Measurements from ENCODE around the gene TARS1. TPM values are rescaled to one million over a fixed set of nuclear protein-coding genes. Genes with fewer than 3 reads are reported as not detected.
"Not testable (repeated sequence)": the region's sequence is repeated elsewhere in the genome, so short reads cannot be mapped to it uniquely, and the experiment has no call there.

TARS1 gene
- total RNA-seq, 3 donors from 2014 or later (not counting 1 experiment from before 2014, with no cell fraction given), result 59.9 to 74.8 (median 64.6) TPM

DNA sequence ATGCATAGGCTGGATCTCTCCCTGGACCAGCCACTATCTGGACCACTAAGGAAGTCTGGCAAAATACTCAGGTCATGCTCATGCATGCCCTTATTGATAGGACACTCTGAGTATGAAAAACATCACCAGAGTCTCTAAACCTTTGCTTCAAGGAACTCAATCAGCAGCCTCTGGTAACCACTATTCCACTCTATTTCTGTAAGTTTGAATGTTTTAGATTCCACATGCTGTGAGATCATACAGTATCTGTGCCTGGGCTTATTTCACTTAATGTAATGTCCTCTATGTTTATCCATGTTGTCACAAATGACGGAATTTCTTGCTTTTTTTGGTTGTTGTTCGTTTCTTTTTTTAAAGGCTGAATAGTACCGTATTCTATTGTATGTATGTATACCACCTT, 68.3 kb downstream of the TARS1 start:
- intact Hi-C loops (cut with micrococcal nuclease), result no loop called here
- Histone ChIP-seq H3K4me3 (ENCODE audit: low read length) (no peak overlapping the region), H3K36me3 (ENCODE audit: control insufficient read depth, insufficient read depth, low read length) (no peaks in the 10 kb centered on the region), H3K27ac (ENCODE audit: low read length) (no peak overlapping the region), H3K9me3 (ENCODE audit: control insufficient read depth, insufficient read depth, low read length) (no peaks in the 10 kb centered on the region), H3K27me3 (ENCODE audit: control insufficient read depth, insufficient read depth, low read length) (no peaks in the 10 kb centered on the region), H3K4me1 (ENCODE audit: control insufficient read depth, insufficient read depth, low read length) (no peaks in the 10 kb centered on the region)
- Mint-ChIP-seq H3K4me1 (no peaks in the 10 kb centered on the region), H3K9me3 (no peaks in the 10 kb centered on the region), H3K4me3 (no peak overlapping the region), H3K36me3 (no peaks in the 10 kb centered on the region), H3K27ac (no peak overlapping the region), H3K27me3 (ENCODE audit: low read depth in 2 of 2) (peaks cover 4 to 5% of the 10 kb centered on the region in 2 donors)
- DNase-seq (no peak), ATAC-seq (no peak)
- TF ChIP-seq, protein P1, sequence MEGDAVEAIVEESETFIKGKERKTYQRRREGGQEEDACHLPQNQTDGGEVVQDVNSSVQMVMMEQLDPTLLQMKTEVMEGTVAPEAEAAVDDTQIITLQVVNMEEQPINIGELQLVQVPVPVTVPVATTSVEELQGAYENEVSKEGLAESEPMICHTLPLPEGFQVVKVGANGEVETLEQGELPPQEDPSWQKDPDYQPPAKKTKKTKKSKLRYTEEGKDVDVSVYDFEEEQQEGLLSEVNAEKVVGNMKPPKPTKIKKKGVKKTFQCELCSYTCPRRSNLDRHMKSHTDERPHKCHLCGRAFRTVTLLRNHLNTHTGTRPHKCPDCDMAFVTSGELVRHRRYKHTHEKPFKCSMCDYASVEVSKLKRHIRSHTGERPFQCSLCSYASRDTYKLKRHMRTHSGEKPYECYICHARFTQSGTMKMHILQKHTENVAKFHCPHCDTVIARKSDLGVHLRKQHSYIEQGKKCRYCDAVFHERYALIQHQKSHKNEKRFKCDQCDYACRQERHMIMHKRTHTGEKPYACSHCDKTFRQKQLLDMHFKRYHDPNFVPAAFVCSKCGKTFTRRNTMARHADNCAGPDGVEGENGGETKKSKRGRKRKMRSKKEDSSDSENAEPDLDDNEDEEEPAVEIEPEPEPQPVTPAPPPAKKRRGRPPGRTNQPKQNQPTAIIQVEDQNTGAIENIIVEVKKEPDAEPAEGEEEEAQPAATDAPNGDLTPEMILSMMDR (IDR thresholded peaks at IDR 0.05), result no peak
- 100% methylated on average over 1 of the region's 3 CpGs for WGBS (ENCODE audit: insufficient coverage)

DNA sequence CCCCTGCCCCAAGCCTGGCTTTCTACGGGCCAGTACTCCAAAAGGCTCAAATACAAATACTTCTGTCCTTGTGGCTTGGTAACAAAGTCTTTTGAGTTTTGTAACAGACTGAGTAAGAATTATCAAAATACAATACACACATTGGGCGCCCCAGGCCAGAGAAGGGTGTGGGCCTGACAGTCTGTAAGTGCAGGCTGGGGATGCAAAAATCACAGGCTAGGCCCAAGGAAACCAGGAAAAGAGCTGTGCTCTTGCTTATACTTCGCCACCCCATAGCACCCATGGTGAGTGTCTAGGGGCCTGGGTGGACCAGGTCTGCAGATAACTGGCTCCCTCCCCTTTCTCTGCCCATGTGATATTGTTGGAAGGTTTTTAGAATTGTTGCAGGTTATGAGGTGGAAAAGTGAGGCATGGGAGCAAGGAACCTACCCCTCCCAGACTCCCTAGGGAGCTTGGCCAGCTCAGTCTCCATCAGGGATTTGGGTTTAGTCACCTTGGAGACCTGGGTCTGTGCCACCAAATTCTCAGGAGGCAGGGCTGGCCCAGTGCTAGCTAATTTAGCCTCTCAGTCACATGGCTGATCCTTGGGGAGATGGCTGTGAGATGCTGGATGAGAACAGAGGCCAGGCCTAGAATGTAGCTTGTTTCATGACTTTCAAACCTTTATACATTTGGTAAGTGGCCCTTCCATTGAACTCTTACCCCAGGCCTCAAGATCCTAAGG, 72.9 kb downstream of the TARS1 start:
- intact Hi-C loops (cut with micrococcal nuclease), result no loop called here
- H3K4me3 ChIP-seq (ENCODE audit: low read length), result no peak overlapping the region
- no peaks in the 10 kb centered on the region for H3K9me3 ChIP-seq (ENCODE audit: control insufficient read depth, insufficient read depth, low read length)
- Mint-ChIP-seq H3K9me3 (peaks cover 3% of the 10 kb centered on the region in 2 donors), H3K36me3 (no peaks in the 10 kb centered on the region), H3K27ac (no peak overlapping the region), H3K27me3 (ENCODE audit: low read depth in 2 of 2) (peaks cover 3 to 5% of the 10 kb centered on the region in 2 donors), H3K4me1 (no peaks in the 10 kb centered on the region), H3K4me3 (no peak overlapping the region)
- H3K27me3 ChIP-seq (ENCODE audit: control insufficient read depth, insufficient read depth, low read length), result no peaks in the 10 kb centered on the region
- ATAC-seq (no peak), DNase-seq (no peak)
- WGBS (ENCODE audit: insufficient coverage), result 100% methylated on average over 2 of the region's 3 CpGs
- H3K36me3 ChIP-seq (ENCODE audit: control insufficient read depth, insufficient read depth, low read length), result no peaks in the 10 kb centered on the region
- no peaks in the 10 kb centered on the region for H3K4me1 ChIP-seq (ENCODE audit: control insufficient read depth, insufficient read depth, low read length)
- TF ChIP-seq, protein P1 (IDR thresholded peaks at IDR 0.05), result no peak
- H3K27ac ChIP-seq (ENCODE audit: low read length), result no peak overlapping the region

DNA sequence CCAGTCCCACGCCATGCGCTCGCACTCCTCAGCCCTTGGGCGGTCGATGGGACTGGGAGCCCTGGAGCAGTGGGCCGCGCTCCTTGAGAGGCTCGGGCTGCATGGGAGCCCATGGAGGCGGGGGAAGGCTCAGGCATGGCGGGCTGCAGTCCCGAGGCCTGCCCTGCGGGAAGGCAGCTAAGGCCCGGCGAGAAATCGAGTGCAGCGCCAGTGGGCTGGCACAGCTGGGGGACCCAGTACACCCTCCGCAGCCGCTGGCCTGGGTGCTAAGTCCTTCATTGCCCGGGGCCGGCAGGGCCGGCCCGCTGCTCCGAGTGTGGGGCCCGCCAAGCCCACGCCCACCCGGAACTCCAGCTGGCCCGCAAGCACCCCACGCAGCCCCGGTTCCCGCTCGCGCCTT, 74.6 kb downstream of the TARS1 start:
- H3K27me3 Mint-ChIP-seq (ENCODE audit: low read depth in 2 of 2); H3K4me1 ChIP-seq (ENCODE audit: control insufficient read depth, insufficient read depth, low read length); H3K9me3 Mint-ChIP-seq; H3K4me1 Mint-ChIP-seq; H3K27ac Mint-ChIP-seq; H3K27me3 ChIP-seq (ENCODE audit: control insufficient read depth, insufficient read depth, low read length); H3K9me3 ChIP-seq (ENCODE audit: control insufficient read depth, insufficient read depth, low read length); intact Hi-C loops (cut with micrococcal nuclease); H3K36me3 Mint-ChIP-seq; H3K4me3 Mint-ChIP-seq; DNase-seq; H3K27ac ChIP-seq (ENCODE audit: low read length); H3K4me3 ChIP-seq (ENCODE audit: low read length); H3K36me3 ChIP-seq (ENCODE audit: control insufficient read depth, insufficient read depth, low read length); ATAC-seq: not testable (repeated sequence)
- 93% methylated on average over 30 of the region's 32 CpGs for WGBS (ENCODE audit: insufficient coverage)

DNA sequence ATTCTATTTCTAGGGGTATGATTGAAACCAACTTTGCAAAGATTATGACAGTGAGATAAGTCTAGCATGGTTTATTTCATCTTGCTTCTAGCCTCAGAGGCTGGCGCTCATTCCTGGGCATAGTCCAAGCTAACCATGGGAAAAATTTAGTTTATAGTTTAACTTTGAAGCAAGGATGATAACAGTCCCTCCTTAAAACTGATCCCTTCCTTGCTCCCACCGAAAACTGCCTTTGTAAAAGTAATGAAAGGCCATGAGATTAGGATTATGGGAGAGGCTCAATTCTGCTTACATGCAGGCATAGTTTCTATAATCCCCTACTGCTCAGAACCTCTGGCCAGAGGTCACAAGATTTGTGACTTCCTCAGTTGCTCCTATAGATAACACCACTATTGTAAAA, 75.7 kb downstream of the TARS1 start:
- intact Hi-C loops (cut with micrococcal nuclease), result no loop called here
- H3K4me3 ChIP-seq (ENCODE audit: low read length), result no peak overlapping the region
- peaks cover 3 to 4% of the 10 kb centered on the region in 2 donors for H3K9me3 Mint-ChIP-seq
- TF ChIP-seq, protein P1 (IDR thresholded peaks at IDR 0.05), result no peak
- H3K27me3 Mint-ChIP-seq (ENCODE audit: low read depth in 2 of 2), result peaks cover 0 to 3% of the 10 kb centered on the region in 2 donors
- no peak for ATAC-seq
- H3K27ac Mint-ChIP-seq, result no peak overlapping the region
- no peaks in the 10 kb centered on the region for H3K36me3 Mint-ChIP-seq
- H3K36me3 ChIP-seq (ENCODE audit: control insufficient read depth, insufficient read depth, low read length), result no peaks in the 10 kb centered on the region
- DNase-seq, result no peak
- WGBS (ENCODE audit: insufficient coverage), result 100% methylated on average over 1 of the region's 2 CpGs
- no peak overlapping the region for H3K4me3 Mint-ChIP-seq
- no peaks in the 10 kb centered on the region for H3K9me3 ChIP-seq (ENCODE audit: control insufficient read depth, insufficient read depth, low read length)
- H3K27ac ChIP-seq (ENCODE audit: low read length), result no peak overlapping the region
- no peaks in the 10 kb centered on the region for H3K4me1 ChIP-seq (ENCODE audit: control insufficient read depth, insufficient read depth, low read length)
- H3K27me3 ChIP-seq (ENCODE audit: control insufficient read depth, insufficient read depth, low read length), result no peaks in the 10 kb centered on the region
- no peaks in the 10 kb centered on the region for H3K4me1 Mint-ChIP-seq

Data from natural killer cell (primary cell).